ENCODE results near the gene SOX18. TPM values are rescaled to one million over a fixed set of nuclear protein-coding genes. Genes with fewer than 3 reads are reported as not detected.
A peak's percentile ranks its signal among the peaks of the same experiment; 100 is the strongest.

SOX18 gene
- 10 to 100 TPM in 2 of 4 donors, 1 to 10 TPM in 2; 5.6 to 19.0 (median 12.8) TPM for total RNA-seq

- Histone ChIP-seq H3K27me3 (peaks cover 0 to 100% (median 36%) of the 10 kb centered on the region in 4 donors), H3K9me3 (no peaks in the 10 kb centered on the region), H3K4me3 (peak within 1 kb of the TSS; percentile 45 to 57 (median 46)), H3K27ac (replicated peaks in 1 of 4) (peak within 1 kb of the TSS; percentile 57 to 77 (median 74)), H3K36me3 (peaks cover 0 to 21% (median 0%) of the 10 kb centered on the region in 4 donors), H3K4me1 (peaks cover 15 to 58% (median 40%) of the 10 kb centered on the region in 4 donors)
- TF ChIP-seq EP300 (IDR thresholded peaks at IDR 0.05) = no peak
- peak in 1 of 2 donors; percentile 46 for TF ChIP-seq POLR2AphosphoS5 (IDR thresholded peaks at IDR 0.05)
- TF ChIP-seq POLR2A (IDR thresholded peaks at IDR 0.05; ENCODE audit: low read depth) = no peak
- no peak for TF ChIP-seq CTCF (IDR thresholded peaks at IDR 0.05)
- DNase-seq (ENCODE audit: extremely low spot score) = no peak
- intact Hi-C loops (cut with DNase I) = no loop called here
- 2% methylated on average over 12 of the region's 111 CpGs for WGBS
Observed at GRCh38 chr20:64049060-64049877, at the start of gene SOX18. TSS of gene SOX18 (minus strand) at chr20:64049639. CDS start at chr20:64049516, 123 bp downstream.

GRCh38 chr20:64098471-64099013 is 49.1 kb upstream of the SOX18 start:
- DNase-seq (ENCODE audit: extremely low spot score) = no peak
- intact Hi-C loops (cut with DNase I) = no loop called here
- 93% methylated on average over 24 of the region's 28 CpGs for WGBS
- Histone ChIP-seq H3K4me1 (peaks cover 9 to 15% (median 12%) of the 10 kb centered on the region in 4 donors), H3K36me3 (peaks cover 0 to 6% (median 0%) of the 10 kb centered on the region in 4 donors), H3K9me3 (no peaks in the 10 kb centered on the region), H3K4me3 (no peak overlapping the region), H3K27ac (replicated peaks in 1 of 4) (no peak overlapping the region), H3K27me3 (peaks cover 0 to 75% (median 21%) of the 10 kb centered on the region in 4 donors)
- TF ChIP-seq CTCF (IDR thresholded peaks at IDR 0.05) (no peak), EP300 (IDR thresholded peaks at IDR 0.05) (no peak), POLR2A (IDR thresholded peaks at IDR 0.05; ENCODE audit: low read depth) (no peak), POLR2AphosphoS5 (IDR thresholded peaks at IDR 0.05) (no peak)

- Histone ChIP-seq H3K4me1 (peaks cover 0 to 1% (median 0%) of the 10 kb centered on the region in 4 donors), H3K27me3 (peaks cover 0 to 72% (median 7%) of the 10 kb centered on the region in 4 donors), H3K4me3 (no peak overlapping the region), H3K27ac (replicated peaks in 1 of 4) (no peak overlapping the region), H3K9me3 (no peaks in the 10 kb centered on the region), H3K36me3 (peaks cover 0 to 6% (median 0%) of the 10 kb centered on the region in 4 donors)
- TF ChIP-seq CTCF (IDR thresholded peaks at IDR 0.05) = no peak
- TF ChIP-seq POLR2AphosphoS5 (IDR thresholded peaks at IDR 0.05) = no peak
- no peak for TF ChIP-seq POLR2A (IDR thresholded peaks at IDR 0.05; ENCODE audit: low read depth)
- no peak for DNase-seq (ENCODE audit: extremely low spot score)
- intact Hi-C loops (cut with DNase I) = no loop called here
- 97% methylated on average over 6 of the region's 6 CpGs for WGBS
Observed at GRCh38 chr20:64096535-64096934, 47.1 kb upstream of the SOX18 start.

- intact Hi-C loops (cut with DNase I) = no loop called here
- H3K27me3 ChIP-seq = peaks cover 0 to 66% (median 4%) of the 10 kb centered on the region in 4 donors
- no peak for DNase-seq (ENCODE audit: extremely low spot score)
- H3K4me1 ChIP-seq = no peaks in the 10 kb centered on the region
- H3K36me3 ChIP-seq = peaks cover 0 to 6% (median 0%) of the 10 kb centered on the region in 4 donors
- no peaks in the 10 kb centered on the region for H3K9me3 ChIP-seq
- TF ChIP-seq POLR2A (IDR thresholded peaks at IDR 0.05; ENCODE audit: low read depth) (no peak), EP300 (IDR thresholded peaks at IDR 0.05) (no peak), POLR2AphosphoS5 (IDR thresholded peaks at IDR 0.05) (no peak), CTCF (IDR thresholded peaks at IDR 0.05) (no peak)
- H3K27ac ChIP-seq (replicated peaks in 1 of 4) = no peak overlapping the region
- 95% methylated on average over 8 of the region's 11 CpGs for WGBS
- H3K4me3 ChIP-seq = no peak overlapping the region
Observed at GRCh38 chr20:64095927-64096326, 46.5 kb upstream of the SOX18 start.
